Body of pancreas (tissue), 4 donors: ENCODE results near the gene ANKUB1. TPM values are rescaled to one million over a fixed set of nuclear protein-coding genes. Genes with fewer than 3 reads are reported as not detected.

ENCODE experiments used
- ATAC-seq: fragments of 150-250 bp; one replicate; pipeline ENCODE4 v1.9.1; 2016
- DNase-seq, 4 donors: peaks; one replicate each; pipeline ENCODE4 v3.0.0-alpha.2; 2019
- H3K27ac ChIP-seq, 4 donors: fragments of 200-600 bp; sonication (generic); 1 replicate in 3 of 4; 2 replicates in 1 of 4; pipeline versions ENCODE4 v1.5.1 to v1.6.1; 2016 to 2019; ENCODE audit warnings: mild to moderate bottlenecking in 1 of 4, mixed read lengths in 1 of 4, moderate library complexity in 1 of 4
- H3K27me3 ChIP-seq, 2 donors: fragments of 200-600 bp; sonication (generic); one replicate each; pipeline ENCODE4 v1.6.0; 2016; ENCODE audit warnings: mild to moderate bottlenecking in 1 of 2
- H3K36me3 ChIP-seq, 2 donors: fragments of 200-600 bp; sonication (generic); replicated peaks in 1 of 2; 2 replicates each; pipeline ENCODE4 v1.5.1; 2016; ENCODE audit warnings: low read depth in 2 of 2; ENCODE audit not compliant: insufficient read depth in 1 of 2
- H3K4me1 ChIP-seq: fragments of 200-600 bp; sonication (generic); one replicate; pipeline ENCODE4 v1.6.0; 2016
- H3K4me3 ChIP-seq, 2 donors: fragments of 200-600 bp; sonication (generic); 1 replicate in 1 of 2; 2 replicates in 1 of 2; pipeline ENCODE4 v1.5.1; 2016 to 2019
- H3K9me3 ChIP-seq, 3 donors: fragments of 200-600 bp; sonication (generic); 1 replicate in 2 of 3; 2 replicates in 1 of 3; pipeline ENCODE4 v1.5.1; 2016
- POLR2A ChIP-seq, 3 donors: fragments of 450-650 bp; IDR thresholded peaks; one replicate each; pipeline ENCODE4 v1.6.1; 2016; ENCODE audit warnings: antibody characterized with exemption in 3 of 3, mild to moderate bottlenecking in 2 of 3
- WGBS, 2 donors: methylation state at CpG; one replicate each; pipeline ENCODE4 v1.1.5; 2017; 5-methylcytosine and 5-hydroxymethylcytosine counted together
- intact Hi-C: fragments of 100-400 bp; cut with DNase I; formaldehyde crosslinking; loops from one replicate; pipeline ENCODE4 v1.15.1; 2023
- total RNA-seq, 2 donors: library from RNA; depleted of rRNA; stranded (reverse); fragments of >200 nt; gene quantifications; one replicate each; pipeline ENCODE4 v1.1.0, GENCODE V29; 2016
- TF ChIP-seq, protein P1 (sequence below), 7 experiments: fragments of 450-650 bp in 4 of 7; fragments of 200-600 bp in 3 of 7; sonication (generic) in 3 of 7; IDR thresholded peaks; one replicate each; pipeline ENCODE4 v1.5.1; 2016 to 2019; ENCODE audit warnings: antibody characterized with exemption in 7 of 7

Gene ANKUB1
- total RNA-seq, 2 donors from 2014 or later: not detected

DNA sequence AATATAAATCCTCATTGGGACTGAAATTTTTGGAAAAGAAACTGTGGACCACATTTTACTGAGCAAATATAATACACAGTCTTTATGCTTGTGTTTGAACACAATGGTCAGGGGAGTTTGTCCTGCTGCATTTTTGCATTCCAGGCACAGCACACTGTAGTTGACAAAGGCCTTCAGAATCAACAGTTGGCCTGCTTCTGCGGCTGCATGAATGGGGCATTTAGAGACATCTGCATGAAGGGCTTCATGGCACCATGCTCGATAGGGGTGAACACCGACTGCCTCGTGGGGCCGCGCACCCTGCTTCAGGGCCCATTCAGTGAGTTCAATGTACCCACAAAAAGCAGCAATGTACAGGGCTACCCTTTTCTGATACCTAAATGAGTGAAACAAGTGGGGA, 24.6 kb downstream of the ANKUB1 start:
- intact Hi-C loops: no loop called here
- no peak for DNase-seq
- WGBS, 2 donors: 64 to 73% methylated on average over 4 to 6 of the region's 6 CpGs

DNA sequence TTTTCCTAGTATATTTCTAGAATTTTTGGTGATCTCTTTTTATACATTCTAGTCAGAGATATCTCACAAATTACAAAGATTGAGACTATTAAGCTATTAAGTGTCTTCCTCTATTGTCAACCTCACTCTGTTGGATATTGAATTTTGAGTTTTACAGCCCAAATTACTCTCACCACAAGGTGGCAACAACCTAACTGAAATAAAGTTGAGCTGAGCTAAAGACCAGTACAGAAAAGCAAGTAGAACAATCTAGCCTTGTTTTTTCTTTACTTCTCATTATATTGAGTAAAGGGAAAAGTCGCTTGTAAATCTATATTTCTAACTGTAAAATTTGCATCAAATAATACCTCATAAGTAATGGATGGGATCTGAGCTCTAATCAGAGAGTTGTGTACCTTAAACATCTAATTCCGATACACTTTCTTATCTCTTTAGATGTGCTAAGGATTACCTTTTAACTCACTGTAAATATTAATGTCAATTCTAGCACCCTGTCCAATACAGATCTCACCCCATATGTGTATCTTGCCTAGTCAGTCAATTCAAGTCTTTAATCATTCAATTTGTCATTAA, 26.5 kb downstream of the ANKUB1 start:
- ATAC-seq (no peak), DNase-seq (no peak)
- 13 to 24% methylated on average over 2 of the region's 2 CpGs for WGBS, 2 donors
- Histone ChIP-seq H3K4me1 (no peaks in the 10 kb centered on the region), H3K4me3 (no peak overlapping the region), H3K27me3 (no peaks in the 10 kb centered on the region), H3K36me3 (no peaks in the 10 kb centered on the region), H3K27ac (no peak overlapping the region), H3K9me3 (no peaks in the 10 kb centered on the region)
- TF ChIP-seq, protein P1, sequence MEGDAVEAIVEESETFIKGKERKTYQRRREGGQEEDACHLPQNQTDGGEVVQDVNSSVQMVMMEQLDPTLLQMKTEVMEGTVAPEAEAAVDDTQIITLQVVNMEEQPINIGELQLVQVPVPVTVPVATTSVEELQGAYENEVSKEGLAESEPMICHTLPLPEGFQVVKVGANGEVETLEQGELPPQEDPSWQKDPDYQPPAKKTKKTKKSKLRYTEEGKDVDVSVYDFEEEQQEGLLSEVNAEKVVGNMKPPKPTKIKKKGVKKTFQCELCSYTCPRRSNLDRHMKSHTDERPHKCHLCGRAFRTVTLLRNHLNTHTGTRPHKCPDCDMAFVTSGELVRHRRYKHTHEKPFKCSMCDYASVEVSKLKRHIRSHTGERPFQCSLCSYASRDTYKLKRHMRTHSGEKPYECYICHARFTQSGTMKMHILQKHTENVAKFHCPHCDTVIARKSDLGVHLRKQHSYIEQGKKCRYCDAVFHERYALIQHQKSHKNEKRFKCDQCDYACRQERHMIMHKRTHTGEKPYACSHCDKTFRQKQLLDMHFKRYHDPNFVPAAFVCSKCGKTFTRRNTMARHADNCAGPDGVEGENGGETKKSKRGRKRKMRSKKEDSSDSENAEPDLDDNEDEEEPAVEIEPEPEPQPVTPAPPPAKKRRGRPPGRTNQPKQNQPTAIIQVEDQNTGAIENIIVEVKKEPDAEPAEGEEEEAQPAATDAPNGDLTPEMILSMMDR (IDR thresholded peaks at IDR 0.05): peak in 5 of 7 experiments; percentile 34 to 53 (median 45)
- no peak for TF ChIP-seq POLR2A (IDR thresholded peaks at IDR 0.05)
- intact Hi-C loops: no loop called here

More for the DNA sequence above, 24.6 kb downstream of the ANKUB1 start:
- Histone ChIP-seq H3K4me3 (no peak overlapping the region), H3K27ac (no peak overlapping the region), H3K27me3 (no peaks in the 10 kb centered on the region), H3K9me3 (no peaks in the 10 kb centered on the region), H3K36me3 (no peaks in the 10 kb centered on the region), H3K4me1 (no peaks in the 10 kb centered on the region)
- TF ChIP-seq, protein P1 (IDR thresholded peaks at IDR 0.05): no peak
- TF ChIP-seq POLR2A (IDR thresholded peaks at IDR 0.05): no peak
- no peak for ATAC-seq

DNA sequence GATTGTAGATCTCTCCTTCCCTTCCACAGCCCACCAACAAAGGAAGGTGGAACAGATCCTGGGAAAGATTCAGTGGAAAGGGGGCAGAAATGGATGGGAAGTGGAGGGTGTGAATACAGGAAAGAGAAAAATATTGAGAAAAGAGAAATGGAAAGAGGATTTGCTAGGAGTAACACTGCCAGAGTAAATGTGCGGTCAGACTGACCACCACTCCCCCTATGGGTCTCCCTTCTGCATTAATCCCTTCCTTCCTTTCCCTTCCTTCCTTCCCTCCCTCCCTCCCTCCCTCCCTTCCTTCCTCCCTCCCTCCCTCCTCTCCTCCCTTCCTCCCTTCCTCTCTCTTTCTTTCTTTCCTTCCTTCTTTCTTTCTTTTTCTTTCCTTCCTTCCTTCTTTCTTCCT, 28.1 kb downstream of the ANKUB1 start:
- ATAC-seq: no peak
- no peak for DNase-seq
- Histone ChIP-seq H3K27me3 (no peaks in the 10 kb centered on the region), H3K4me3 (no peak overlapping the region), H3K4me1 (no peaks in the 10 kb centered on the region), H3K27ac (no peak overlapping the region), H3K9me3 (no peaks in the 10 kb centered on the region), H3K36me3 (no peaks in the 10 kb centered on the region)
- WGBS, 2 donors: 38 to 68% methylated on average over 1 of the region's 1 CpG
- intact Hi-C loops: no loop called here
- TF ChIP-seq, protein P1 (IDR thresholded peaks at IDR 0.05): no peak
- TF ChIP-seq POLR2A (IDR thresholded peaks at IDR 0.05): no peak

DNA sequence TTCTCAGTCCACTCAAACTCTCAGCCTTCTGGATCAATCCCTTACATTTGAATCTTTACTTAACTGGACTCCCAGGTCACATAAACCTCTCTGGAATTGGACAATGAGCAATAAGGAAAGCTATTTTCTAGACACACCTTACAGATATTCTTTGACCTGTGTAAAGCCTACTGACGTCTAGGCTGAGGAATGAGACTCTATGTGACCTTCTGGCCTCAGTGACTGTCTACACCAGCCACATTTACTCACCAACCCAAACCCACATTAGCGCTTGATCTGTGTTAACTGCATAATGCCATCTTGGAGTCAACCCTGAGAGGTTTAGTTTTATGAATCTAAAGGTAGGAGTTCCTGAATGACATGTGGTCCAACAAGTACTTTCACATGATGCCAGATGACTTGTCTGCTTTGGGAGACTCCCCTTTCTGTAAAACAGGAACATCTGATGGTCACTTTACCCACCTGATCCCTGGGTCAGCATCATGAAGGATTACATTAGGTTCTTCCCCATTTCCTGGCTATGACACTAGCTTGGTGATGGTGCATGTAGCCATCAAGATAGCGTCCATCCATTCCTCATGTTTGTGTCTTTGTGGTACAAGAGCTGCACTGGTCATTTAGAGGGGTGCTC, 28.7 kb downstream of the ANKUB1 start:
- no peak for ATAC-seq
- TF ChIP-seq, protein P1 (IDR thresholded peaks at IDR 0.05): no peak
- TF ChIP-seq POLR2A (IDR thresholded peaks at IDR 0.05): no peak

DNA sequence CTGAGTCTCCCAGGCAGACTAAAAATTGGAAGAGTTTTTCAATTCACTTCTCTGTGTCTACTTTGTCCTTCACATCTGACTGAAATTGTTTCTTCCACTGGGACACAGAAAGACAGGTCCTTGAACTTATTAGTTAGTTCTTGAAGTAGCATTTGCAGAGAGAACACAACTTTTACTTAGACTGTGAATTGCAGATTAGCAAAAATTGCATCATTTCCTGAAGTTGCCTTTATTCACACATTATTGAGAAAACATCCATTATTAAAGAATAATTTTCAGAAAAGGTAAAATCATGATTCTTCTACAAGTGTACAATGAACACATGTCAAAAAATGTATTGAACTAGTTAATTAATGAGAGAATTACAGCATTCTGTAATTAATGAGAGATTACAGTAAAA, 38.6 kb downstream of the ANKUB1 start:
- TF ChIP-seq, protein P1 (IDR thresholded peaks at IDR 0.05): no peak
- no peak for TF ChIP-seq POLR2A (IDR thresholded peaks at IDR 0.05)

More for the DNA sequence above, 28.7 kb downstream of the ANKUB1 start:
- no peaks in the 10 kb centered on the region for H3K9me3 ChIP-seq
- WGBS, 2 donors: 41 to 60% methylated on average over 2 to 3 of the region's 3 CpGs
- no peaks in the 10 kb centered on the region for H3K27me3 ChIP-seq
- no peak for DNase-seq
- no peaks in the 10 kb centered on the region for H3K4me1 ChIP-seq
- no peak overlapping the region for H3K27ac ChIP-seq
- no peaks in the 10 kb centered on the region for H3K36me3 ChIP-seq
- intact Hi-C loops: no loop called here
- H3K4me3 ChIP-seq: no peak overlapping the region

More for the DNA sequence above, 38.6 kb downstream of the ANKUB1 start:
- no peak overlapping the region for H3K4me3 ChIP-seq
- H3K27ac ChIP-seq: no peak overlapping the region
- intact Hi-C loops: no loop called here
- peaks cover 21% of the 10 kb centered on the region for H3K4me1 ChIP-seq
- H3K36me3 ChIP-seq: peaks cover 0 to 7% of the 10 kb centered on the region in 2 donors
- no peaks in the 10 kb centered on the region for H3K27me3 ChIP-seq
- no peaks in the 10 kb centered on the region for H3K9me3 ChIP-seq
- DNase-seq (no peak), ATAC-seq (no peak)
